ENCODE results near the gene VPS13A. TPM values are rescaled to one million over a fixed set of nuclear protein-coding genes. Genes with fewer than 3 reads are reported as not detected.

Gene VPS13A
- total RNA-seq, 2 experiments from 2014 or later, result 27.0 to 44.6 TPM

DNA sequence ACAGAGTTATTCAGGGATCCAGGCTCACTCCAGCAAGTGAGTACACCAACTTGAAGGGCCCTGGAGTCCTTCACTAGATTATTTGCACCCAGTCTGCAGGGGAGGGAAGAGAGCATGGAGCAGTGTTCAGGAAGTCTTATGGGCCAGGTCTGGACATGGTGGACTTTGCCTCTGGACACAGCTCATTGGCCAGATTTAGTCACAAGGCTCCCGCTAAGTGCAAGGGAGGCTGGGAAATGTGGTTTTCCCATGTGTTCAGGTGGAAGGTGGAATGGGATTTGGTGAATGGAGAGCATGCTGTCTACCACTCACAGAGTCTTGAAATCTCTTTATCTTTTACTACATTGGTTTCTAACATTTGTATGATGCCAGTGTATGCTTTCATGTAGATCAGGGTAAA, 270.3 kb downstream of the VPS13A start:
- Histone ChIP-seq H3K4me3 (ENCODE audit: low read depth, low read length, poor library complexity, severe bottlenecking) (no peak overlapping the region), H4K20me1 (ENCODE audit: insufficient read depth, low read length) (no peaks in the 10 kb centered on the region), H3K9me3 (ENCODE audit: low read length) (no peaks in the 10 kb centered on the region), H3K4me2 (ENCODE audit: low read length) (no peak overlapping the region), H3K36me3 (ENCODE audit: insufficient read depth, low read length) (no peaks in the 10 kb centered on the region), H3K79me2 (ENCODE audit: insufficient read depth, low read depth, low read length) (no peaks in the 10 kb centered on the region), H3K4me1 (ENCODE audit: insufficient read depth, low read length, poor library complexity, severe bottlenecking) (no peaks in the 10 kb centered on the region), H3K27ac (ENCODE audit: low read depth, low read length, poor library complexity, severe bottlenecking) (no peak overlapping the region), H2AFZ (ENCODE audit: low read length) (no peak overlapping the region), H3K9me2 (ENCODE audit: insufficient read depth, low read length) (no peaks in the 10 kb centered on the region)
- ChIA-PET CTCF (ENCODE audit: unreplicated experiment) (no interaction called here), POLR2A (no interaction called here)
- intact Hi-C loops (cut with micrococcal nuclease; ENCODE audit: unreplicated experiment), result no loop called here
- TF ChIP-seq, protein P1, sequence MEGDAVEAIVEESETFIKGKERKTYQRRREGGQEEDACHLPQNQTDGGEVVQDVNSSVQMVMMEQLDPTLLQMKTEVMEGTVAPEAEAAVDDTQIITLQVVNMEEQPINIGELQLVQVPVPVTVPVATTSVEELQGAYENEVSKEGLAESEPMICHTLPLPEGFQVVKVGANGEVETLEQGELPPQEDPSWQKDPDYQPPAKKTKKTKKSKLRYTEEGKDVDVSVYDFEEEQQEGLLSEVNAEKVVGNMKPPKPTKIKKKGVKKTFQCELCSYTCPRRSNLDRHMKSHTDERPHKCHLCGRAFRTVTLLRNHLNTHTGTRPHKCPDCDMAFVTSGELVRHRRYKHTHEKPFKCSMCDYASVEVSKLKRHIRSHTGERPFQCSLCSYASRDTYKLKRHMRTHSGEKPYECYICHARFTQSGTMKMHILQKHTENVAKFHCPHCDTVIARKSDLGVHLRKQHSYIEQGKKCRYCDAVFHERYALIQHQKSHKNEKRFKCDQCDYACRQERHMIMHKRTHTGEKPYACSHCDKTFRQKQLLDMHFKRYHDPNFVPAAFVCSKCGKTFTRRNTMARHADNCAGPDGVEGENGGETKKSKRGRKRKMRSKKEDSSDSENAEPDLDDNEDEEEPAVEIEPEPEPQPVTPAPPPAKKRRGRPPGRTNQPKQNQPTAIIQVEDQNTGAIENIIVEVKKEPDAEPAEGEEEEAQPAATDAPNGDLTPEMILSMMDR (conservative IDR thresholded peaks at IDR 0.05; ENCODE audit: low read length), result no peak
- TF ChIP-seq EZH2phosphoT487 (IDR thresholded peaks at IDR 0.05; ENCODE audit: borderline replicate concordance, low read depth, low read length), result no peak
- DNase-seq (ENCODE audit: low spot score), result no peak
- BruUV-seq (replicated peaks), result no TSS peak

DNA sequence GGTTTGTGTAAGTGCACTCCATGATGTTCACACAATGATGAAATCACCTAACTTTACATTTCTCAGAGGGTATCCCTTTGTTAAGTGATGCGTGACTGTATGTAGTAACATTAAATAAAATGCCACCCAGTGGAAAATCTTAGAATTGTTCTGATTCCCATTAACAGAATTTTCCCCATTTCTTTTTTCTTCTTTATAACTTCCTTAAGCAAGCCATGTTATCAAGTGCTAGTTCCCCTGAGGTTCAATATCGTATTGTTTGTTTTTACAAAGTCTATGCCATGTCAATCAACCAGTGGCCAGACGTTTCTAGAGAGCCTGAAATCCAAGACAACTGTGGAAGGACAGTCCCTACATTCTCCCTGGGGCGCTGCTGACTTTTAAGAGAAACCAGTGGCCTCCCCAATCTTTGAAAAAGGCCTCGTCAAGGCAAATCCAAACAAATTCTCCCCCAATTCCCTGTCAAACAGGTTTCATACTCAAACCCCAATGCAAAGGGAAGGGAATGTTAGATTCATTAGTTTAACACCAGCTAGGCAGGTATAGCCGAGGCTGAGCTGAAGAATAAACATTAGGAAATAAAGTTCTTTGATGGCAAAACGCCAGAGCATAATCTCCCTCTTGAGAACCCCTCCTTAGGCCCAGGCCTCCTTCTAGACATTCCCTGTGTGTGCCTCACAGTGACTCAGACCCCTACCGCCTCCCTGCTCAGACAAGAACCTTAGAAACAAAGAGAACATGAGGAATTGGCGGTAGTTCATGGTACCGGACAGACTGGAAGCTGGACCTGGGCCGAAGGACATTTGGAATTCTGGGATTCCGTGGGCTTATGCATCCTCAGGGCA, 272.1 kb downstream of the VPS13A start:
- Histone ChIP-seq H3K9me3 (ENCODE audit: low read length) (no peaks in the 10 kb centered on the region), H3K27ac (ENCODE audit: low read depth, low read length, poor library complexity, severe bottlenecking) (no peak overlapping the region), H3K9me2 (ENCODE audit: insufficient read depth, low read length) (no peaks in the 10 kb centered on the region), H3K36me3 (ENCODE audit: insufficient read depth, low read length) (no peaks in the 10 kb centered on the region), H3K4me2 (ENCODE audit: low read length) (no peak overlapping the region), H3K79me2 (ENCODE audit: insufficient read depth, low read depth, low read length) (no peaks in the 10 kb centered on the region), H2AFZ (ENCODE audit: low read length) (no peak overlapping the region), H3K4me1 (ENCODE audit: insufficient read depth, low read length, poor library complexity, severe bottlenecking) (no peaks in the 10 kb centered on the region), H3K4me3 (ENCODE audit: low read depth, low read length, poor library complexity, severe bottlenecking) (no peak overlapping the region), H4K20me1 (ENCODE audit: insufficient read depth, low read length) (no peaks in the 10 kb centered on the region)
- no peak for TF ChIP-seq EZH2phosphoT487 (IDR thresholded peaks at IDR 0.05; ENCODE audit: borderline replicate concordance, low read depth, low read length)
- TF ChIP-seq, protein P1 (conservative IDR thresholded peaks at IDR 0.05; ENCODE audit: low read length), result peak; percentile 31; the same call in 1 of the 2 replicates
- DNase-seq (ENCODE audit: low spot score), result no peak
- intact Hi-C loops (cut with micrococcal nuclease; ENCODE audit: unreplicated experiment), result no loop called here
- no TSS peak for BruUV-seq (replicated peaks)
- POLR2A ChIA-PET, result no interaction called here
- CTCF ChIA-PET (ENCODE audit: unreplicated experiment), result no interaction called here

DNA sequence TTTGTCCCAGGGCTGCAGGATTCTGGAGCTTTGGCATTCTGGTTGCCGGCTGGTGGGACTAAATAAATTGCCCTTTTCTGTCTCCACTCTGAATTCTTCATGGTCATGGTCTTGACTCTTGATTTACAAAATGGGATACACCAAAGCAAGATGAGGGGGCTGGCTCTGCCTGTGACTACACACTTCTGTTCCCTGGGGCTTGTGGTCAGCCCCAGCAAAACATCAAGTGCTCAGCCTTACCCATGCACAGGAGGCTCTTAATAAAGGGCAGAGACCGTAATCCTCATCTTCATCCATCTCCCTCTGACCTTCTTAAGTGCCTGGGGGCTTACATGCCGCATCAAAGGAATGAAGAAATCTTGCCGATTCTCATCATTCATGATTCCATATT, 272.7 kb downstream of the VPS13A start:
- no peak overlapping the region for H2AFZ ChIP-seq (ENCODE audit: low read length)
- POLR2A ChIA-PET, result interaction anchor here (0.7 kb wide), 1 partner anchor 21 kb away, joined by 3 read pairs; no protein-coding TSS in a partner anchor

More for the DNA sequence above, 272.7 kb downstream of the VPS13A start:
- H3K79me2 ChIP-seq (ENCODE audit: insufficient read depth, low read depth, low read length), result no peaks in the 10 kb centered on the region
- no peaks in the 10 kb centered on the region for H3K36me3 ChIP-seq (ENCODE audit: insufficient read depth, low read length)
- no TSS peak for BruUV-seq (replicated peaks)
- no peaks in the 10 kb centered on the region for H3K9me3 ChIP-seq (ENCODE audit: low read length)
- H3K9me2 ChIP-seq (ENCODE audit: insufficient read depth, low read length), result no peaks in the 10 kb centered on the region
- H3K27ac ChIP-seq (ENCODE audit: low read depth, low read length, poor library complexity, severe bottlenecking), result no peak overlapping the region
- H3K4me3 ChIP-seq (ENCODE audit: low read depth, low read length, poor library complexity, severe bottlenecking), result no peak overlapping the region
- intact Hi-C loops (cut with micrococcal nuclease; ENCODE audit: unreplicated experiment), result no loop called here
- no peaks in the 10 kb centered on the region for H3K4me1 ChIP-seq (ENCODE audit: insufficient read depth, low read length, poor library complexity, severe bottlenecking)
- DNase-seq (ENCODE audit: low spot score), result no peak
- TF ChIP-seq, protein P1 (conservative IDR thresholded peaks at IDR 0.05; ENCODE audit: low read length), result no peak
- CTCF ChIA-PET (ENCODE audit: unreplicated experiment), result no interaction called here
- no peaks in the 10 kb centered on the region for H4K20me1 ChIP-seq (ENCODE audit: insufficient read depth, low read length)
- H3K4me2 ChIP-seq (ENCODE audit: low read length), result no peak overlapping the region
